ENCODE data around the gene MAGEA11. TPM values are rescaled to one million over a fixed set of nuclear protein-coding genes. Genes with fewer than 3 reads are reported as not detected.

Gene MAGEA11
- total RNA-seq, 2 experiments from 2014 or later, result not detected

DNA sequence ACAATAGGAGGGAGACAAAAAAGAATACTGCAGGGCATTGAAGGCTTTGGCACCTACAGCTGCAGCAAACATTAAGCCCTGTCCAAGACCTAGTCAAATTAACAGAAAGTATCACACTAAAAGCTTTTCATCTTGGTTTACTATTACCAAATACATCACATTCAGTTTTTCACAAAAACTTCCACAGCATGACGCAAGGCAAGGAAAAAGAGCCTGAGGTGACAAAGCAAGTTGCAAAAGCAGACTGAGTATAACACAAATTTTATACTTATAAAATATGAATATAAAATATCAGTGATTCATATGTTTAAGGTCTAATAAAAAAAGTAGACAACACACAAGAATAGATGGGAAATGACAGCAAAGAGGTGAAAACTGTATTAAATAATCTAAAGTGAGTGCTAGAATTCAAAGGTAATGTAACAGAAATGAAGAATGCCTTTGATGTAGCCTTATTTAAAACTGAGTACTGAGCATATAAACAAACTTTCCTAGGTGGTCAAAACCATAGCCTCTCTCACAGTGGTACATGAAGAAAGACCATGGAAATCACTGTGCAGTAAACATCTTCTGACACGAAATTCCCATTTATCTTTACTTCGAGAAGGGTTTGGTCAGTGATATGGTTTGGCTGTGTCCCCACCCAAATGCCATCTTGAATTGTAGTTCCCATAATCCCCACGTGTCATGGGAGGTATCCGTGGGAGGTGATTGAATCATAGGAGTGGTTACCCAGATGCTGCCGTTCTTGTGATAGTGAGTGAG is 27.7 kb upstream of the MAGEA11 start:
- H3K9me3 Mint-ChIP-seq, result no peaks in the 10 kb centered on the region
- ChIA-PET CTCF (no interaction called here), POLR2A (no interaction called here)
- no peak for DNase-seq
- H3K4me1 Mint-ChIP-seq (ENCODE audit: low read depth), result no peaks in the 10 kb centered on the region
- H3K27me3 ChIP-seq (ENCODE audit: control insufficient read depth in 1 of 2, insufficient read depth in 2 of 2, low read length in 2 of 2), result no peaks in the 10 kb centered on the region
- no peaks in the 10 kb centered on the region for H3K36me3 ChIP-seq (ENCODE audit: insufficient read depth, low read length)
- H3K9me3 ChIP-seq (ENCODE audit: control insufficient read depth in 1 of 2, insufficient read depth in 1 of 2, low read length in 2 of 2), result no peaks in the 10 kb centered on the region
- no peaks in the 10 kb centered on the region for H3K36me3 Mint-ChIP-seq (ENCODE audit: low read depth)
- no peak overlapping the region for H3K4me3 Mint-ChIP-seq
- H3K27me3 Mint-ChIP-seq, result no peaks in the 10 kb centered on the region
- H3K4me3 ChIP-seq (ENCODE audit: low read length), result no peak overlapping the region
- no peak overlapping the region for H3K27ac ChIP-seq (ENCODE audit: low read depth in 1 of 2, low read length in 2 of 2)
- H3K27ac Mint-ChIP-seq, result no peak overlapping the region
- intact Hi-C loops (cut with DNase I, micrococcal nuclease), result no loop called here
- no peaks in the 10 kb centered on the region for H3K4me1 ChIP-seq (ENCODE audit: insufficient read depth, low read length)
- ATAC-seq (ENCODE audit: poor library complexity), result no peak
- TF ChIP-seq, protein P1, sequence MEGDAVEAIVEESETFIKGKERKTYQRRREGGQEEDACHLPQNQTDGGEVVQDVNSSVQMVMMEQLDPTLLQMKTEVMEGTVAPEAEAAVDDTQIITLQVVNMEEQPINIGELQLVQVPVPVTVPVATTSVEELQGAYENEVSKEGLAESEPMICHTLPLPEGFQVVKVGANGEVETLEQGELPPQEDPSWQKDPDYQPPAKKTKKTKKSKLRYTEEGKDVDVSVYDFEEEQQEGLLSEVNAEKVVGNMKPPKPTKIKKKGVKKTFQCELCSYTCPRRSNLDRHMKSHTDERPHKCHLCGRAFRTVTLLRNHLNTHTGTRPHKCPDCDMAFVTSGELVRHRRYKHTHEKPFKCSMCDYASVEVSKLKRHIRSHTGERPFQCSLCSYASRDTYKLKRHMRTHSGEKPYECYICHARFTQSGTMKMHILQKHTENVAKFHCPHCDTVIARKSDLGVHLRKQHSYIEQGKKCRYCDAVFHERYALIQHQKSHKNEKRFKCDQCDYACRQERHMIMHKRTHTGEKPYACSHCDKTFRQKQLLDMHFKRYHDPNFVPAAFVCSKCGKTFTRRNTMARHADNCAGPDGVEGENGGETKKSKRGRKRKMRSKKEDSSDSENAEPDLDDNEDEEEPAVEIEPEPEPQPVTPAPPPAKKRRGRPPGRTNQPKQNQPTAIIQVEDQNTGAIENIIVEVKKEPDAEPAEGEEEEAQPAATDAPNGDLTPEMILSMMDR (IDR thresholded peaks at IDR 0.05), result no peak

DNA sequence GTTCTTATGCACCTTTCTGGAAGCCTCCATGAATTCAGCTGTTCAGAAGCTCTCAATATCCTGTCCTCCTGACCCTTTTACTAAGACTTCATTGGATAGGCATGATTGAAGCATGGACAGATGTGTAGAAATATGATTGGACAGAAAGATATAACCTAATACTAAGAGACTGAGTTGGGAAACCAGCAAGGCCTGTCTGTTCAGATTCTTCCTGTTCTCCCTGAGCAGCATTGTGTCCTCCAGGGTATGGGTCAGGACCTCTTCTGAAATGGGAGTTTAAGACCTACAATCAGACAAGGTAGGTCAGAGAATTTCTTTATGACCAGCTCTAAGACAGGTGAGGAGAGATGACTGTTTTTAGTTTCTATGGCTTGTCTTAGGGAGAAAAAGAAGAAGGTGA is 23.9 kb upstream of the MAGEA11 start:
- TF ChIP-seq, protein P1 (IDR thresholded peaks at IDR 0.05), result no peak
- POLR2A ChIA-PET, result no interaction called here
- CTCF ChIA-PET, result no interaction called here

DNA sequence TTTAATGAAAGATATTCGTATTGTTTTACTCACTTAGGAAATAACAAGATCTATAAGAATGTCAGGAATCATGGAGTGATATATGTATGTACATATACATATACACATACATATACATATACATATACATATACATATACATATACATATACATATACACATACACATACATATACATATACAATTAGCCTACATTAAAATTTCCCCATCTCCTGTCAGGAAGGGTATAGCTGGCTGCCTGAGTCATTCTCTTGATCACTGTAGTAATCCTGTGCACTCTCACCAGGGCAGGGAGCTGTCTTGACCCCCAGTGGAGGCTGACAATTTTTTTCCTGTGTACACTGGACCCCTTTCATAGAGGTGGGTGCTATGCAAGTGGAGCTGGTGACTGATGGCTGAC is 23.3 kb upstream of the MAGEA11 start:
- DNase-seq (no peak), ATAC-seq (ENCODE audit: poor library complexity) (no peak)
- H3K9me3 Mint-ChIP-seq, result no peaks in the 10 kb centered on the region
- no peaks in the 10 kb centered on the region for H3K36me3 Mint-ChIP-seq (ENCODE audit: low read depth)
- intact Hi-C loops (cut with DNase I, micrococcal nuclease), result no loop called here
- Histone ChIP-seq H3K9me3 (ENCODE audit: control insufficient read depth in 1 of 2, insufficient read depth in 1 of 2, low read length in 2 of 2) (peaks cover 0 to 4% of the 10 kb centered on the region in 2 experiments), H3K27ac (ENCODE audit: low read depth in 1 of 2, low read length in 2 of 2) (no peak overlapping the region), H3K27me3 (ENCODE audit: control insufficient read depth in 1 of 2, insufficient read depth in 2 of 2, low read length in 2 of 2) (no peaks in the 10 kb centered on the region), H3K4me3 (ENCODE audit: low read length) (no peak overlapping the region), H3K4me1 (ENCODE audit: insufficient read depth, low read length) (no peaks in the 10 kb centered on the region), H3K36me3 (ENCODE audit: insufficient read depth, low read length) (no peaks in the 10 kb centered on the region)
- ChIA-PET POLR2A (no interaction called here), CTCF (no interaction called here)
- peaks cover 4% of the 10 kb centered on the region for H3K27me3 Mint-ChIP-seq
- H3K27ac Mint-ChIP-seq, result no peak overlapping the region
- no peaks in the 10 kb centered on the region for H3K4me1 Mint-ChIP-seq (ENCODE audit: low read depth)
- TF ChIP-seq, protein P1 (IDR thresholded peaks at IDR 0.05), result no peak
- H3K4me3 Mint-ChIP-seq, result no peak overlapping the region

More for the DNA sequence above, 23.9 kb upstream of the MAGEA11 start:
- H3K36me3 ChIP-seq (ENCODE audit: insufficient read depth, low read length), result no peaks in the 10 kb centered on the region
- H3K9me3 ChIP-seq (ENCODE audit: control insufficient read depth in 1 of 2, insufficient read depth in 1 of 2, low read length in 2 of 2), result peaks cover 0 to 4% of the 10 kb centered on the region in 2 experiments
- intact Hi-C loops (cut with DNase I, micrococcal nuclease), result no loop called here
- DNase-seq (no peak), ATAC-seq (ENCODE audit: poor library complexity) (no peak)
- H3K4me3 ChIP-seq (ENCODE audit: low read length), result no peak overlapping the region
- H3K4me1 ChIP-seq (ENCODE audit: insufficient read depth, low read length), result no peaks in the 10 kb centered on the region
- H3K36me3 Mint-ChIP-seq (ENCODE audit: low read depth), result no peaks in the 10 kb centered on the region
- no peak overlapping the region for H3K4me3 Mint-ChIP-seq
- no peak overlapping the region for H3K27ac Mint-ChIP-seq
- no peak overlapping the region for H3K27ac ChIP-seq (ENCODE audit: low read depth in 1 of 2, low read length in 2 of 2)
- H3K27me3 Mint-ChIP-seq, result peaks cover 4% of the 10 kb centered on the region
- H3K27me3 ChIP-seq (ENCODE audit: control insufficient read depth in 1 of 2, insufficient read depth in 2 of 2, low read length in 2 of 2), result no peaks in the 10 kb centered on the region
- H3K4me1 Mint-ChIP-seq (ENCODE audit: low read depth), result no peaks in the 10 kb centered on the region
- no peaks in the 10 kb centered on the region for H3K9me3 Mint-ChIP-seq
